Measurements from ENCODE around the gene CADPS.

CADPS gene

DNA sequence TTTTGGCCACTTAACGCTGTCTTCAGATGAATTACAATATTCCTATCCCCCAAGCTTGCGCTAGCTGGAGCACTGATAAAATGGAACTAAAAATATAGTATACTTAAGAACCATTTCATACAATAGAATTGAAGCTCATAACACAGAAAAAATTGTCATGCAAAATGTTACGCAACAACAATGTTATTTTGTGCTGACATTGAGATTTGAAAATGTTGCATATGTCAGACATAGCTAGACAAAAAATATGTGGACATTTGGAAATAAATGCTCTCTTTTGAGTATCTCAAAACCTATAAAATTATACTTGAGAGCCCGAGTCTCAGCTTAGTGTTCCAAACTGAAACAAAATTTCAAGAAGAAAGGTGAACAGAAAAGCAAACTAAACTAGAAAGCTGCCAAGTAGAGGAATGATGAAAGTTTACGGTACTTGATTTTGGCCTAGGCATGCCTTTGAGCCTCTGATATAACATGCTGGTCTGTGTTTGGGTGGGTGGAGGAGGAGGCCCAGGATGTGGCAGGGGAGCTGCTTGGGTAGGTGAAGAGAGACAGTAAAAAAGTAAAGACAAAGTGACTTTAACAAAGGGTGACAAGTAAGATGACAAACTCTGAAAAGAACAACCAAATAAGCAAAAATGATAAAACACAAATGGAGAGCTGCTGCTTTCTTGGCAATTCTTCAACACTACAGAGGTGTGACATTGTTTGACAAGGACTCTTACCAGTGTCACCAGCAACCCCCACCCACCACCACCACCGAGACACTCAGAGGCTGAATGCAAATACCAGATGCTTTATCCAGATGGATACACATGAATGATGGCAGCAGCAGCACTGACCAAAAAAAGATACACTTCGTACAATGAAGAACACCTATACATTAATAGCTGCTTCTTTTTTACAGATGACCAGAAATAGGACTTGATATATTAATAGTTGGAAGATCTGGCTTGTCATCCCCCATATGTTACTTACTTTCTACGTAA, 372.6 kb downstream of the CADPS start:
- DNase-seq (ENCODE audit: low read depth, low spot score), result no peak

DNA sequence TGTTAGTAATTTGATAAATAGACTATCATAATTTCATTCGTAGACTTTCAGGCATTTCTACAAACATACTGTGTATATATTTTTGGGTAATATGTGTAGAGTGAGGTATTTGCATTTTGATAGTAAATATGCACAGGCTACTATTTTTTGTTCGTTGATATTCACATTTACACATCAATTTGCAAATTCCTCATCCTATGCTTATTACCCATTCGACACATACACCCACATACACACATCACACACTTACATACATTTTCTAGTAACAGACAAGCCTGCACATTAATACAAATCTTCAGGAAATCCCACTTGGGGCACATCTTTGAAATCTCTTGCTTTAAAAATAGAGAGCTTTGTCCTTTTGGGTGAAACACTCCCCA, 373.9 kb downstream of the CADPS start:
- DNase-seq (ENCODE audit: low read depth, low spot score), result no peak

DNA sequence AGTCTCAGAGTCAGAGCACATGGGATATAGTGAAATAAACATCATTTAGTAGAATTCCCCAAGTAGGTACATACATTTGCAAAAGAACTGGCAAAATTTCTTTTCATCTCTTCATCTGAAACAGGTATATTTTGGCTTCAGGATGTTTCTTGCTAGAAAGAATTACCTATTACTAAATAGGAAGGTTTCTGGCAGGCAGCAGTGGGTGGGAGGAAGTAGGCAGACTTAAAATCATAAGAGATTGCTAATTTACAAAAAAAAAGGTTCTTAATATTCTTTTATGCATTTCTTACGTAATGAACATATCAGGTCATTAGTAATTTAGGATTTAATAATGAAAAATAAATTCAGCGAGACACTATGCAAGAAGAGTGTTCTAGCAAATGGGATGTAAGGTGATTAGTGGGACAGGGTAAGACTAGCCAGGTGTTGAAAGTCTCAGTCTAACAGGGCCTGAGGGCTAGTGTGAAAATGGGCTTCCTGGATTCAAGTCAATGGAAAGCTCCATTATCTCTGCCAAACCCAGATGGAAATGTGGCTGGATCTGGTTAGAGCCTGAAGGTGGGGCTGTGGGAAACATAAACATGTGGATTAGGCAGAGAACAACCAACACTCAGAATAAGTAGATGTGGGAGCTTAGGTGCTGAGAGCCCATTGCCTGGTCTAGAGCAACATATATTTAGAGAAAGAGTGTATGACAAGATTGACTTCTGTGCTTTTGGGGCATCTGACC, 374.5 kb downstream of the CADPS start:
- DNase-seq (ENCODE audit: low read depth, low spot score), result peak; percentile 85

DNA sequence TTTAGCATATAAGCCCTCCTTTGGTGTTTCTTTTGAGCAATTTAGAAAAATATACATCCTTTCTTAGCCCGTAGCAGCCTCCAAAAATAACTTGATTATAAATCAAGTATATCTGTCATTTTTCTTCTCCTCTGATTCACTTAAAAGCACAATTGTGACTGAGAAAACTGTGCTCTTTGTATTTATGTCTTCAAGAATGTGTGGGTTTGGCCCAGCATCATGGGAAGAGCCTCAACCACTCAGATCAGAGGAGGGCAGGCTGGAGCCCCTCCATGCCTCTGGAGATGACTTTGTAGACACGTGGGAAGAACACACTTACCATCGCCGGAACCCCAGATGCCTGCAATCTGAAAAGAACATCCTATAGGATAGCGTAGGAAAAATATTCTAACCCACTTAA, 378.1 kb downstream of the CADPS start:
- no peak for DNase-seq (ENCODE audit: low read depth, low spot score)

DNA sequence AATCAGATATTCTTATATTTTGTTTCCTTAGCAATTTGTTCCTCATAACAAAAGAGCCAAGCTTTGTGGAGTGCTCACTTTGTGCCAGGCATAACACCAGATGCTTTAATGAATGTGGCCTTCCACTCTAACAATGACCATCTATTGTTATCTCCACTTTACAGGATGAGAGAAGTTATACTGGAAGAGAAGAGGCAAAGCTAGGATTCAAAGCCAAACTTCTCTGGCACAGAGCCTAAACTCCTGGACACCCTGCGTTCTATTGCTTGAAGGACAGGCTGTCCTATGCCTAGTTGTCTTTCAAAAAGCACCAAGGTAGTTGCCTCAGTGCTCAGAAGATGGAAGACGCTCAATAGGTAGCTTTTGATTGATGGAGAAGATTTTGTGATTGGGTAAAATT, 378.7 kb downstream of the CADPS start:
- no peak for DNase-seq (ENCODE audit: low read depth, low spot score)

DNA sequence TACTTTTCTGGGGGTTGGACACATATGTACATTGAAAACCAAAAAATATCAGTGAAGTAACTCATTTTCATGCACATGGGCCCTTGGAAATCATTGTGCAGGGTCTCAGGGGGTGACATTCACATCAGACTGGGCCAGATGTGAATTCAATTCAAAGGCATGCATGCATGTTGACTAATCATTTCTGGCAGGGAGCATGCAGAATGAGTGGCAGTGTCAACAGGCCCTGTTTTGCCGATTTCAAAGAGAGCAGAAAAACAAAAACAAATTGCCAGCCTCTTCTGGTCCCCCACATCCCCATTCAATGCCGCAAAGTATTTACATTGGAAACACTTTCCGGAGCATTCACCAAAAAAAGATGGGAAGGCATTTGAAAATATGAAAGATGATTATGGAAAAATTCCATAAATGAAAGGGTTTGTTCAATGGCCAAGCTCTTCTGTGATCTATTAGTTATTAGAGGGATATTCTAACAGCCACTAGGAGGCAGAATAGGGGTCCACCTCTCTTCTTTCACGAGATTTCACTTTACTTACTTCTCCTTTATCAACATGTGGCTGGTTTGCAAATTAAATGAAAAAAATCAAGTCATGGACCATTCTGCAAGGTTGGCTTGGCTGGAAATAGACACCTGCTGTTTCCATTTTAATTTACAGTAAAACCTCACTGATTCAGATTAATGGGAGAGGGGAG, 382.0 kb downstream of the CADPS start:
- no peak for DNase-seq (ENCODE audit: low read depth, low spot score)

DNA sequence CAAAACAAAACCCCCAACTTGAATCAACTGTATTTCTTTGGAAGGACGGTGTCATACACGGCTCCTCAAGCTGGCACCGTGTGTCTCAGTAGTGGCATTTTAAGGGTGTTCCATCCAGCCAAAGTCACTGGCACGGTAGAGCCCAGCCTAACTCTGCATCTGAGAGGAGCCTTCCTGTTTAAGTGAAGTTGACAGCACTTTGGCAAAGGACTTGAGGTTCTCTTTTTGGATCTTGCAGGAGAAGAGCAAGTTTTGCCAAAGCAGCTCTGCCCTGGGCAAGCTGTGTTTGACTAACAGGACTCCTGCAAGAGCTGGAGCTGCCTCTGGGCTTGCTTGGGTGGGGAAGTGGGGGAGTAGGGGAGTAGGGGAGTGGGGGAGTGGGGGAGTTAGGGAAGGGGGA, 392.3 kb downstream of the CADPS start:
- DNase-seq (ENCODE audit: low read depth, low spot score), result no peak

DNA sequence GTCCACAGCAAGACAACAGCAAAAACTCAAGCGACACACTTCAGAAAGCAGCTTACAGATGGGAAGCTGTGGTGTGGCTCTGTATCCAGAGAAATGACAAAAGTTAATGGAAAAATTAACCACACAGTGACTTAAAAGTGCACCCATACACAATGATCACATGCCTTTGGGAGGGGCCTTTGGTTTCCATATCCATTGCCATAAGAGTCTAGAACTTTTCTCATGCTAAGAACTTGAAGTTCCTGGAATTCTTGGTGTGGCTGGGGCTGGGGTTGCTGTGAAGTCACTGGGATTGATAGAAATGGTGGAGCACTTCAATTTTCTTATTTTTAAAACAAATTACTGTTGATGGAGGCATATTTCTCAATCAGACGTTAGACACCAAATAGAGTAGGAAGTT, 393.3 kb downstream of the CADPS start:
- DNase-seq (ENCODE audit: low read depth, low spot score), result no peak

DNA sequence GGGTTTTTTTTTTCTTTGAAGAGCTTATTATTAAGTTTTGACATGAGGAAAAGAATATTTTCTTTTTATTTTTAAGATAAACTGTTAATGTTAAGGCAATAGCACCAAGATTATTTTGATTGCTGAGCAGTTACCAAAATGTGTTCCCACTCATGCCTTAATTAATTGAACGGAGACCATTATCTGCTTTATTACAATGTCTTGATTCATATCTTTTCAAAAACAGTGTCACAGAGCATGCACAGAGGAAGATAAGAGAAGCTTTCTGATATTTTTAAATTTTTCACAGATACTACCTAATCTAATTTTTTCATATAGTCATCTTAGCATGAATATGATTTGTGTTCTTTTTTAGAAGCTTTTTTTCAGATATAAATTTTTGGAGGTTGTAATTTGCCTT, 395.2 kb downstream of the CADPS start:
- DNase-seq (ENCODE audit: low read depth, low spot score), result no peak

DNA sequence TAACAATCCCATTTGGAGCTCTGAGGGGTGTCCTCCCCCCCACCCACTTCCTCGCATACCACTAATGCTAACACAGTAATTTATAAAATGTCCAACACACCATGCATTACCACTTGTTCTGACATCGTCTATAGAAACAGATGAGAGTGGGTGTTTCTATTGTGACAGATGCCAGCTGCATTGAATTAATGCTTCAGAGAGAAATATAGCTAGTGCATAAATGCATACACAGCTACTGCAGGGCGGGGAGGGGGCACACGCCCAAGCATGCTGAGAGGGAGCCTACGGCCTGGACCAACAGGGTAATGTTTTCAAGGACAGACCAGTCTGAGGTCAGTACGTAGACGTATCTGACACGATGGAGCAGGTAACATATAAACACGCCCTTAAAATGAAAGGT, 395.9 kb downstream of the CADPS start:
- DNase-seq (ENCODE audit: low read depth, low spot score), result no peak

DNA sequence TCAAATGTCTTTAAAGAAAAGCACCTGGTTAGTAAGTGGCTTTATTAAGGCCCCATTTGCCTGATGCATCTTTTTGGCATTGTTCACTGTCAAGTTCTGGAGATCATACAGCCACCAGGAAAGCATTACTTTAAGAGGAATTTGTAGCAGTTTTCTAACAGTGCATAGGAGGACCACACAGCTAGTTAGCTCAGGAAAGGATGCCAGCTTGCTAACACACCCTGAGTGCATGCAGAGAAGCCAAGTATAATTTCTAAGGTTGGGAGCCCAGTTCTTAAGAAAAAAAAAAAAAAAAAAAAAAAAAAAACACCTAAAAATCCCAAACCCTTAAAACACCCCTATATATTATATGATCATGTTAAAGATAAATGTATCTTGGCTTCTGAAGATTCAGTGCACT, 399.9 kb downstream of the CADPS start:
- no peak for DNase-seq (ENCODE audit: low read depth, low spot score)

DNA sequence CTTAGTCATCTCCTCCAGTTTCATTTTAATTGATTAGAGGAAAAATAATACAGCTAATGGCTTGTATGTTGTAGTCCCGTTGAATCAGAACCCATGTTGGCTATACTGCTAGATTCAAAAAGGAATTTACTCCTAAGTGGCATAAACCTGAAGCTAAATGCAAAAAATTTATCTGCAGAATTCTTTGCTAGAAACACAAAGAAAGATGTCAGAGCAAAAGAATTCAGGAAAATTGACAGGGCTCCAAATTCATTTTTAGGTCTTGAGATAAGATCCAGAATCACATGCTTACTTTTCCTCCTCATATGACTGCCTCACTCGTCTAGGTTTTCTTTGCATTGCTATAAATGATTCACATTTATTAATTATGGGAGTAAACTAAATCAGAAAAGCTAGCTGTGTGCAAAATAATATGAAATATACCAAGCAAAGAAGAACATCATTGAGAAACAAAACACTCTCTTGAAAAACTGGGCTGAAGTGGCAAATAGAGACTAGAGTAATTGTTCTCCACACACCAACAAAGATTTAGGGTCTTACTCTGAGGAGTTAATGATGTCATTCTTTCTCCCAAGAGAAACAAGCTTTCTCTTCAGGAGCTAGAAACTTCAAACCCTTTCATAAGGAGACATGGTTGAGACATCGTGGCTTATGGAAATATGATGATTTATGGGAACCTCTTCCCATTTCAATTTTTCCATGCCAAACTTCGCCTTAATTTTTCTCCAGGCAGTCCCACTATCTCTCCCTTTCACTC, 407.1 kb downstream of the CADPS start:
- DNase-seq (ENCODE audit: low read depth, low spot score), result no peak

DNA sequence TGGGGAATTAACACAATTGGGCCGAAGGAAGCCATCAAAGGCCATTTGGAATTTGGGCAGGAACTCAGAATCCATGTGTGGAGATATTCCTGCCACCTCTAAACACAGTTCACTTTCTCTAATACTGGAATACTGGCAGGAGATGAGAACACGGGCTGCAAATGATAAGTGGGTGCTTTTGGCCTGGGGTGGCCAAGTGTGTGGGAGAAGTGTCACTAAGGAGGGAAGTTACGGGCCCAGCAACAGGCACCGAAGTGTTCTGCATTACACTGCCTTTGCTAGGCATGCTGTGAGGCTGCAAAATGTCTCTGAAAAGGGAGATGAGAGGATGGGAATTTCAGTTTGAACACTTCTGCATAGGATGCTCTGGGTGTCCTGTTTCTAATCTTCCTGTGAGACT, 412.4 kb downstream of the CADPS start:
- no peak for DNase-seq (ENCODE audit: low read depth, low spot score)

DNA sequence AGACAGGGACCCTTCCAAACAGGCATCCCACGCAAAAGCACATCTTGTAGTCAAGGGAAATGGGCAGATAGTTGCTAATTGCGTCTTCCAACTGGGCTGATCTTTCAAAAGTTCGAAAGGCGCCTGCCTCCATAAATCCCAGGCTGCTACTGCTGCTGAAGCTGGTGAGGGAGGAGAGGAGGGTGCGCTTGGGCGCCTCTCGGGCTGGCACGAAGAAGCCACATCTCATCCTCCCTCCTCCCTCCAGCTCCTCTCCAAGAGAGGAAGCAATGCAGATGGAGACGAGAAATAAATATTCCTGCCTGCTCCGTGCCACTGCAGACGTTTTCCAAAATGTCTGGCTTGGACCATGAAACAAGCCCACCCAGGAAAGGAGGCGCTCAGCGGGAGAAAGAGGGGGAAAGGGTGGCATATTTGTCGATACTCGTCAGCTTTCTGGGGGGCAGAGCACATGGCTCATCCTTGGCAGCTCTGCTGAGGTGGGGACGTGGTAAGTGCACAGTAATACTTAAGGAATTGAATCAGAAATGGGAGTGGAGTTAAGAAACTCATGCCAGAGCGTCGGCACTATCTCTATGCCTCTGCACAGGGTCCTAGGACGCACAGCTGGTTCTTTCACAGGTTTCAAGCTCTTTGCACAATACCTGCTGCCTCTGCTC, 413.0 kb downstream of the CADPS start:
- no peak for DNase-seq (ENCODE audit: low read depth, low spot score)

DNA sequence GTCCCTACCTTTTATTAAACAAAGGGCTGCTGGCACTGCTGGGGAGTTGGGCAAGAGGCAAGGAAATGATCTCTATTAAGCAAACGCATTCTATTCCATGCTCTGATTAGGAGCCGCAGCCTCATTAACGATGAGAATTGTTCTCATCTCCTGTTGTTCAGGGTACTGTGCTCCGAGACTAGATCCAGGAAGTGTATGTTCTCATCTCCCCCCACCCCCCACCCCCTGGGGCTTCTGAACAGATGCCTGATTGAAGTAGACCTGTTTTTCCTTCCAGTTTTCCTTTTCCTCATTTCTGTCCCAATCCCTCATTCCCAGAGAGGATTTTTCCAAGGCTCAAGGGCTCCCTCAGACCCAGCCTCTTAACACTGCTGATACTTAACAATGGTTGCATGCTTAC, 420.3 kb downstream of the CADPS start:
- no peak for DNase-seq (ENCODE audit: low read depth, low spot score)

DNA sequence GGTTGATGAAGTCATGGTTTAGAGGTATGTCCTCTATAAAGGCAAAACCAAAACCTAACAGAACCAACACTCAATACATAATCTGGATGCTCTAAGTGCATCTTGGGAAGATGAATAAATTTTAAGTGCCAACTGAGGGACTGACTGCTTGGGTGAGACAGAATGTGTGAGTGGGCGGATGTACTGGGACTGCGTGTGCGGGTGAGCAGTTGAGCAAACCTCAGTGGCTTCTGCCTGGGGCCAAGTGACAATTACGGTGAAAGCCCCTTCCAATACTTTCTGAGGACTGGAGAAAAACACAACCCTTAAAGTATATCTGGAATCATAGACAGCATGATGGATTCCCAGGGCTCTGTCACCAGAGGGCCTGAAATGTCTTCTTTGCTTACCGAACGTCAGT, 421.8 kb downstream of the CADPS start:
- no peak for DNase-seq (ENCODE audit: low read depth, low spot score)

DNA sequence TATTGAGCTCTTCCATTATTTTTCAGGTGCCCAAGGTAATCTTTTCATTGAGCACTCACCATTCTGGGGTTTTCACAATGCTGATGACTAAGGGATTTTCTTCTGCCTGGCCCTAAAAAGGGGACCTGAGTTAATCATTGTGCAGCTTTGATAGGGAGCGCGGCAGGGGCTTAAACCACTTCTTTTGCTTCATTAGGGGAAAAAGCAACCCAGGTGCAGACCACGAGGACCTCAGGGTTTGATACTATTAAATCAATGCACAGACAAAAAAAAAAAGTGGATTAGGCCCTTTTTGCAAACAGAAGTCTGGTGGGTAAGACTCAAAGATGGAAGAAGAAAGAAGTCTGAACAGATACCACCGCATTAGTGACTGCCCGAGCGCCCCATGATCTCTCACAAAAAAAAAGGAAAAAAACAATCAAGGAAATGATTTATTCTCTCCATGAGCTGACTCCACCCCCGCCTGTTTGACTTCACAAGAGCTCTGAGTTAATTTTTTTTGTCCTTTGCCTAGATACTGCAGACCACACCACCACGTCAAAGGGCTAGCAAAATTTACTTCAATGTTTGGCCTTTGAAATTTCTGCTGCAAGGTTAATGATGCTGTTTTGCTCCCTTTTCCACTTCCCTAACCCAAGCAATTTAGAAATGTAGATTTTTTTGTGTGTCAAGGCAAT, 423.9 kb downstream of the CADPS start:
- no peak for DNase-seq (ENCODE audit: low read depth, low spot score)

DNA sequence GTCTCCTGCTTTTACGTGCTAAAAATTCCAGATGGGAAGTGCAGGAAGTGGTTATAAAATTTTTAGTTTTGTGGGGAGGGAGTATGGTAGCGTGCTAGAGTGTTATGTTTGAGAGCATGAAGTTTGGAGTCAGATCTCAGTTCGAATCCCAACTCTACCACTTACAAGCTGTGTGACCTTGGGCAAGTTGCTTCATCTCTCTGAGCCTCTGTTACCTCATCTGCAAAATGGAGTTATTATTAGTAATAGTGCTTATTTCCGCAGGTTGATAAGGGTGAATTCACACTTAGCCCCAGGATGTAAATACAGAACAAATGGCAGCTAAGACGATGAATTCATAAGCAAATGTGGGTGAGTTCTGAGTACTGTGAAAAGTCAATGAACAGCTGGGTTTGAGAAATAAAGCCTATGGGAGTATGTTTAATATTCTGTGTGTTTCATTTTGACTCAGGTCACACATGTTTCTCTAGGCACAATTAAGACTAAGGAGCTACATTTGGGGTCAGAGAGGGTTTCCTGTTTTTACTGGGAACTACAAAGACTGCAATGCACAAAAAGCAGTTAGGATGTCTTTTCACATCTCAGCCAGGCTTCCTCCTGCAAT, 428.8 kb downstream of the CADPS start:
- no peak for DNase-seq (ENCODE audit: low read depth, low spot score)

DNA sequence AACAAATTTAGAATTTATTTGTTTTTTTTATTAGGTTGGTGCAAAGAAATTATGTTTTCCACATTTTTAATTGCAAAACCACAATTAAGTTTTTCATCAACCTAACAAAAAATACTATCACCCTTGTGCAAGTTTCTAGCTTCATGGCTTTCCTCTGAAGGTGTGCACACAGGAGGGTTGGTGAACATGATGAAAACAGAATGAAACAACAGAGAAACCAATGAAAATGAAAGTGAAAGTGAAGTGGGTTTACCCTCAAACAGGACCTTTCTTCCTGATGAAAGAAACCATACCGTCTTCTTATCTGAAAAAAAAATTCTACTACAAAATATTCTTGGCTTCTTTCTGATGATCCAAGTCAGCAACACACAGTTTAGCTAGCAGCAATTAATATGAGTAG, 429.9 kb downstream of the CADPS start:
- no peak for DNase-seq (ENCODE audit: low read depth, low spot score)

DNA sequence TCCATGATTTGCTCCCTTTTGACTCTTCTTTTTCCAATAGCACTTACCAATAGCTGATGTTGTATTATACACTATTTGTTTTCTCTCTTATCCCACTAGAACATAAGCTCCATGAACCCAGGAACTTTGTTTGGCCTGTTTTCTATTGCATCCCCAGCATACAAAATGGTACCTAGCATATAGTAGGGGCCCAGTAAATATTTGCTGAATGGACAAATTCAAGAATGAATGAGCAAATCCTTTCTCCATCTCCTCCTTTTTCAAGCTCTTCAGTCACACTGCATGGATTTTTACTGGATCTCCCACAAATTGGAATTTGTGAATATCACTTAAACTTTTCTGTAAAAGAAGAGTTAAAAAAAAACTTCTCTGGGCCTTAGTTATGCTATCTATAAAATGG, 435.2 kb downstream of the CADPS start:
- no peak for DNase-seq (ENCODE audit: low read depth, low spot score)

All from ELF-1 (cell line).